ENCODE results near the gene BCO1.
"Not testable (repeated sequence)": the region's sequence is repeated elsewhere in the genome, so short reads cannot be mapped to it uniquely, and the experiment has no call there.

BCO1 gene

GRCh38 chr16:81238296-81239011 lies at the start of gene BCO1:
Gene BCO1, plus strand, starts transcription at chr16:81238689. Its CDS starts 220 bp downstream, at chr16:81238909.
- no peak for DNase-seq

- DNase-seq = no peak
These were observed 49.3 kb upstream of the BCO1 start for GRCh38 chr16:81189100-81189664.

- DNase-seq = no peak
These were observed 47.8 kb upstream of the BCO1 start for GRCh38 chr16:81190667-81191066.

- no peak for DNase-seq
These were observed 42.5 kb upstream of the BCO1 start for GRCh38 chr16:81195885-81196534.

- no peak for DNase-seq
These were observed 39.9 kb upstream of the BCO1 start for GRCh38 chr16:81198635-81199034.

GRCh38 chr16:81201267-81201666 lies 37.2 kb upstream of the BCO1 start:
- no peak for DNase-seq

- peak; percentile 47 for DNase-seq
These were observed 33.5 kb upstream of the BCO1 start for GRCh38 chr16:81204798-81205680.

GRCh38 chr16:81207076-81207475 lies 31.4 kb upstream of the BCO1 start:
- DNase-seq = no peak

GRCh38 chr16:81210807-81211206 lies 27.7 kb upstream of the BCO1 start:
- DNase-seq = no peak

- no peak for DNase-seq
These were observed 25.5 kb upstream of the BCO1 start for GRCh38 chr16:81212830-81213465.

- DNase-seq = no peak
These were observed 23.7 kb upstream of the BCO1 start for GRCh38 chr16:81214745-81215166.

GRCh38 chr16:81216114-81216513 lies 22.4 kb upstream of the BCO1 start:
- DNase-seq = no peak

GRCh38 chr16:81216706-81217105 lies 21.8 kb upstream of the BCO1 start:
- DNase-seq = no peak

- no peak for DNase-seq
These were observed 19.3 kb upstream of the BCO1 start for GRCh38 chr16:81219151-81219550.

- no peak for DNase-seq
These were observed 18.1 kb upstream of the BCO1 start for GRCh38 chr16:81220349-81220748.

GRCh38 chr16:81221731-81222130 lies 16.8 kb upstream of the BCO1 start:
- no peak for DNase-seq

GRCh38 chr16:81224824-81225223 lies 13.7 kb upstream of the BCO1 start:
- no peak for DNase-seq

GRCh38 chr16:81225697-81226096 lies 12.8 kb upstream of the BCO1 start:
- not testable (repeated sequence) for DNase-seq

GRCh38 chr16:81227785-81228184 lies 10.7 kb upstream of the BCO1 start:
- no peak for DNase-seq

- DNase-seq = no peak
These were observed 8.7 kb upstream of the BCO1 start for GRCh38 chr16:81229811-81230210.

GRCh38 chr16:81231014-81231413 lies 7.5 kb upstream of the BCO1 start:
- no peak for DNase-seq

GRCh38 chr16:81232740-81233367 lies 5.6 kb upstream of the BCO1 start:
- no peak for DNase-seq

Data from stimulated activated CD4-positive, alpha-beta T cell treated with anti-CD3 and anti-CD28 coated beads, Interleukin-4, amount 100 ng/mL, for 24 hours (primary cell).